ENCODE measurements around the gene TRNT1.

Gene TRNT1

GRCh38 chr3:3113042-3113709, 13.6 kb upstream of the TRNT1 start:
- DNase-seq, result no peak

- no peak for DNase-seq
Observed at GRCh38 chr3:3117651-3118050, 9.1 kb upstream of the TRNT1 start.

GRCh38 chr3:3119393-3119851, 7.3 kb upstream of the TRNT1 start:
- no peak for DNase-seq

GRCh38 chr3:3125977-3126376, 763 bp upstream of the TRNT1 start:
- no peak for DNase-seq

GRCh38 chr3:3127432-3128010, 781 bp downstream of the TRNT1 start:
- no peak for DNase-seq

- no peak for DNase-seq
Observed at GRCh38 chr3:3129579-3129978, 2.8 kb downstream of the TRNT1 start.

- no peak for DNase-seq
Observed at GRCh38 chr3:3133500-3133899, 6.8 kb downstream of the TRNT1 start.

GRCh38 chr3:3134750-3135448, 8.2 kb downstream of the TRNT1 start:
- no peak for DNase-seq

GRCh38 chr3:3137526-3137925, 10.8 kb downstream of the TRNT1 start:
- DNase-seq, result no peak

GRCh38 chr3:3141939-3142338, 15.2 kb downstream of the TRNT1 start:
- no peak for DNase-seq

GRCh38 chr3:3145831-3146230, 19.1 kb downstream of the TRNT1 start:
- DNase-seq, result no peak

GRCh38 chr3:3149560-3149959, 22.8 kb downstream of the TRNT1 start:
- no peak for DNase-seq

- DNase-seq, result no peak
Observed at GRCh38 chr3:3151513-3151912, 24.8 kb downstream of the TRNT1 start.

GRCh38 chr3:3154879-3155610, 28.3 kb downstream of the TRNT1 start:
- no peak for DNase-seq

GRCh38 chr3:3157484-3157883, 30.7 kb downstream of the TRNT1 start:
- no peak for DNase-seq

GRCh38 chr3:3160826-3161225, 34.1 kb downstream of the TRNT1 start:
- DNase-seq, result no peak

- DNase-seq, result no peak
Observed at GRCh38 chr3:3165241-3165640, 38.5 kb downstream of the TRNT1 start.

GRCh38 chr3:3165650-3166049, 38.9 kb downstream of the TRNT1 start:
- DNase-seq, result no peak

GRCh38 chr3:3170998-3171397, 44.3 kb downstream of the TRNT1 start:
- DNase-seq, result no peak

GRCh38 chr3:3172627-3173026, 45.9 kb downstream of the TRNT1 start:
- DNase-seq, result no peak

GRCh38 chr3:3177861-3178497, 51.2 kb downstream of the TRNT1 start:
- no peak for DNase-seq

- no peak for DNase-seq
Observed at GRCh38 chr3:3178498-3179328, 52.0 kb downstream of the TRNT1 start.
